ENCODE measurements around the gene PHACTR1.

PHACTR1 gene

DNA sequence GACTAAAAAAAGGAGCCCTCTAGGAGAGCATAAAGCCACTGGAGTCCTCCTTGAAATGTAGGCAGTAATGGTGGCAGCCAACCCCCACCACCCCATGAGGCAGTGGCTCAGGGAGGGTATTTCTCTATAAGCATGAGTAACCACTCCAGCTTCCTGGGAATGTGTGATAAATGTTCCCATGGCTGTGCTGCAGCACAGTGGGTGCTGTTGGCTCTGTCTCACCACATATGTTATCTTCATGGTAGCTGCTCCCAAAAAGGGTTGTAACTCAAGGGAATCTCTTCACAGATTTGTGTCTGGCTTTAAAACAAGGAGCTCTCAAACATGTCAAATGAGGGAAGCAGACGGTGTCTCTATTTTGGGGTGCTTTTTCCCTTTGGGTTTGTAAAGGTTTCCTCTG is 7.5 kb upstream of the PHACTR1 start:
- TF ChIP-seq, protein P1, sequence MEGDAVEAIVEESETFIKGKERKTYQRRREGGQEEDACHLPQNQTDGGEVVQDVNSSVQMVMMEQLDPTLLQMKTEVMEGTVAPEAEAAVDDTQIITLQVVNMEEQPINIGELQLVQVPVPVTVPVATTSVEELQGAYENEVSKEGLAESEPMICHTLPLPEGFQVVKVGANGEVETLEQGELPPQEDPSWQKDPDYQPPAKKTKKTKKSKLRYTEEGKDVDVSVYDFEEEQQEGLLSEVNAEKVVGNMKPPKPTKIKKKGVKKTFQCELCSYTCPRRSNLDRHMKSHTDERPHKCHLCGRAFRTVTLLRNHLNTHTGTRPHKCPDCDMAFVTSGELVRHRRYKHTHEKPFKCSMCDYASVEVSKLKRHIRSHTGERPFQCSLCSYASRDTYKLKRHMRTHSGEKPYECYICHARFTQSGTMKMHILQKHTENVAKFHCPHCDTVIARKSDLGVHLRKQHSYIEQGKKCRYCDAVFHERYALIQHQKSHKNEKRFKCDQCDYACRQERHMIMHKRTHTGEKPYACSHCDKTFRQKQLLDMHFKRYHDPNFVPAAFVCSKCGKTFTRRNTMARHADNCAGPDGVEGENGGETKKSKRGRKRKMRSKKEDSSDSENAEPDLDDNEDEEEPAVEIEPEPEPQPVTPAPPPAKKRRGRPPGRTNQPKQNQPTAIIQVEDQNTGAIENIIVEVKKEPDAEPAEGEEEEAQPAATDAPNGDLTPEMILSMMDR (conservative IDR thresholded peaks at IDR 0.05; ENCODE audit: low read depth, low read length) = no peak

DNA sequence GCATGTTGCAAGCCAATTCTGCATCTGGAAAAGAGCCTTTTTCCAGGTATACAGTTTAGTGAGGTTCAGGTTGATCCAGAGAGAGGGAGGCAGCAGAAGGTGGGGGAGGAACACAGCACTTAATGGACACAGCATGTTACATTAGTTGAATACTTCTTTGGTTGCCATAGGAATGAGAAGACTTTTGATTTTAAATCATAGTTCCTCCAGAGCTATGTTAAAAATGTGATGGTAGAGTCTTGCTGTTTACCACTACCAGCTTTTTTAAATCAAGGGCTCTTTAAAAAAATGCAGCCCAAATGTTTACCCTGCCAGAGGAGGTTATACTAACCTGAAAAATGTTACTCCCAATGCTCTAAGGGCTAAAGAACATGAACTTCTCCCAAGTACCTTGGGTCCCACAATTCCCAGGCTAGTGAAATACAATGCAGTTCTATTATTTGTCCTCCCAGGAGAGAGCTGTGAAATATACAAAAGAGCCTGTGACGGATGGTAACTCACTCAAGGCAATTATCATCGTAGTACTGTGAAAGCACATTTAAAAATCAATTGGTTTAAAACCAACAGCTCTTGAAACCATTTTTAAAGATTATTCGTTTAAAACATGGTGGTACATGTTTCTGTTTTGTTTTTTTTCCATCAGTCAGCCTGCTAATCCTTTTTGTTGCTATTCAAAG is 6.9 kb upstream of the PHACTR1 start:
- no peak for DNase-seq (ENCODE audit: low read depth)
- no peak overlapping the region for H3K4me3 ChIP-seq (ENCODE audit: low read length)
- TF ChIP-seq, protein P1 (conservative IDR thresholded peaks at IDR 0.05; ENCODE audit: low read depth, low read length) = no peak

More for the DNA sequence above, 7.5 kb upstream of the PHACTR1 start:
- H3K4me3 ChIP-seq (ENCODE audit: low read length) = no peak overlapping the region
- DNase-seq (ENCODE audit: low read depth) = peak; percentile 27

DNA sequence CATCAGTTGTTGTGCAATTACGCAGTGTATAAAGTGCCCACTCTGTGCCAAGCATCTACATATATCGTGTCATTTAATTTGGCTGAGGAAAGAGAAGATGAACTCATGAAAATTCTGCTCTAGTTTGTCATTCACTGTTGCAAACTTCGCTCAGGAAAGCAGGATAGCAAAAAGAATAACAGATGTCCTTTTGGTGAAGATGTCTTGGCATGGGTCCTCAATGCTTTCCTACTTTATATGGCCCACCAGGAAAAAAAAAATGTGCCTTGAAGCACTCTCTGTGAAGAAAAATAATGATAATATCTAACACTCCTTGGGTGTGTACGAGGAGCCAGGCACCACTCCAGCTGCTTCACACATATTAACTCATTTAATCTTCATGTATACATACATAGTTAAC is 5.6 kb upstream of the PHACTR1 start:
- no peak overlapping the region for H3K4me3 ChIP-seq (ENCODE audit: low read length)
- TF ChIP-seq, protein P1 (conservative IDR thresholded peaks at IDR 0.05; ENCODE audit: low read depth, low read length) = no peak
- no peak for DNase-seq (ENCODE audit: low read depth)

DNA sequence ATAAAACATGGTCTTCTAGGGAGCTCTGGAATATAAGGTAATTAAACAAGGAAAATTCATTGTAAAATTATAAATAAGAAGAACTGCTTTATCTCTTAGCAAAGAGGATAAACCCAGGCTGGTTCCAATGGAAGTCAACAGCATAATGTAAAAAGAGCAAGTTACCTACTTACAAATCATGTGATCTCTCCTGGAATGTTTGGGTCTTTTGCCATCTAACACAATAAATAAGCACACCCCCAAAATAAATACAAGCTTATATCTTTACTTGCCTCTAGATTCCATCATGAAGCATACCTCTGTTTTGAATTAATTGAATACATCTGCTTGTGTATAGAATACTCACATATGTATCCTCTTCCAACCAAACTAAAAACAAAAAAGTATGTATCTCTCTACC is 2.5 kb upstream of the PHACTR1 start:
- no peak for DNase-seq (ENCODE audit: low read depth)
- TF ChIP-seq, protein P1 (conservative IDR thresholded peaks at IDR 0.05; ENCODE audit: low read depth, low read length) = no peak

DNA sequence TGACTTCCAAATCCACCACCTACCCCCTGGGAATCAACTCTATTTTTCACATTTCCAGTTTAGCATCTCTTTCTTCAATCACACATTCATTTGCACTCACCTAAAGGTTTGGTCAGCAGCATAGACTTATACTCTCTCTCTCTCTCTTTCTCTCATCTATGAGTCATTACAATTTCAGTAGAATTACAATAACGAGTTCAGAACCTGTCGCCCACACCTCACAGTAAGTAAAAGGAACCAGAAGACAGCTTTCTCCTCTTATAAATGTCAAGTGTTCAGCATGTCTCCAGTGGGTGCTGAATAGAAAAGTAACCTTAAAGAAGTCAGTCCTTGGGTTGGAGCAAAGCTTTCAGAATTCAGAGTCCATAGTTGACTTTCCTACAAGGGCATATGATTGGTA is 1.1 kb upstream of the PHACTR1 start:
- no peak overlapping the region for H3K4me3 ChIP-seq (ENCODE audit: low read length)
- TF ChIP-seq, protein P1 (conservative IDR thresholded peaks at IDR 0.05; ENCODE audit: low read depth, low read length) = no peak
- DNase-seq (ENCODE audit: low read depth) = no peak

More for the DNA sequence above, 2.5 kb upstream of the PHACTR1 start:
- H3K4me3 ChIP-seq (ENCODE audit: low read length) = no peak overlapping the region

DNA sequence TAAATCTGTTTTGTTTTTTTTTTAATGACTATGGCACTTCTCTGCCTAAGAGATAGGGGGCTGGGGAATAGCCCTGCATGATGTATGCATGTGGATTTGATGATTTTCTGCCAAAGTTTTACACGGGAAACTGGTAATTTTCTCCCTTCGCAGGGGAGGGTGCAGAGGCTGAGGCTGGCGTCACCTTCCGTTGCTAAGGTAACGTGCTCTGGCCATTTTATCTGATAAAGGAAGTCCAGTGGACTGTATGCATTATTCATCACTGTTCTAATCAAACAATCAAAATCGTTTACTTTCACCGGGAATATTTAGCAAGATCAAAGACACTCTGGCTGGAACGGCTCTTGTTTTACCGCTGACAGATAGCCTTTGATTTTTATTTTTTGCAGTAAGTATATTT is 789 bp downstream of the PHACTR1 start:
- H3K4me3 ChIP-seq (ENCODE audit: low read length) = no peak overlapping the region
- TF ChIP-seq, protein P1 (conservative IDR thresholded peaks at IDR 0.05; ENCODE audit: low read depth, low read length) = no peak
- no peak for DNase-seq (ENCODE audit: low read depth)

DNA sequence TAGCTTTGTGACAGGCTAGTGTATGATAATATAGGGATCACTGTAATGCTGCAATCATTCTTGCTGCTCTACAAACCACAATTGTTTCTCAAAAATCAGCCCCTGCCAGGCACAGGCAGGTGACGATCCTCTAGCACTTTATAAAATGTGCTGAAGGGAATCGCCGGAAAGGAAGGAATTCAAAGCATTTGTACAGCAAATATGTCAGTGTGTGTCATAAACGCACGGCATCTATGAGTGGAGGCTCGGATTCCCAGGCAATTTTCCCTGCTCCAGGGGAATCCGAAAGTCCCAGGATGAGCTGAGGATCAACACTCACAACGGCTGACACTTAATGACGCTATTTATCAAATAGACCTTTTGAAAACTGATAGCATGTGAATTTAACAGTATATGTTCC is 1.4 kb downstream of the PHACTR1 start:
- TF ChIP-seq, protein P1 (conservative IDR thresholded peaks at IDR 0.05; ENCODE audit: low read depth, low read length) = no peak
- H3K4me3 ChIP-seq (ENCODE audit: low read length) = peak overlapping the region; percentile 7
- DNase-seq (ENCODE audit: low read depth) = peak; percentile 34
